Common myeloid progenitor, CD34-positive (primary cell): ENCODE data around the gene CDHR3.

Experiments used
- CTCF ChIA-PET: fragments of 350-600 bp; sonication (Branson Sonifier 250); formaldehyde crosslinking; loops from one replicate; lab custom pipeline; 2021; ENCODE audit warnings: antibody characterized with exemption; lab: Charles Lee
- POLR2A ChIA-PET: fragments of 350-600 bp; sonication (Branson Sonifier 250); formaldehyde crosslinking; loops from one replicate; lab custom pipeline; 2021; ENCODE audit warnings: antibody characterized with exemption; lab: Charles Lee
- DNase-seq, 3 donors: peaks; one replicate each; pipeline versions ENCODE4 v3.0.0 to v3.0.0-alpha.2; 2013
- H3K27ac ChIP-seq, 2 experiments: 1 replicate in 1 of 2; 2 replicates in 1 of 2; pipeline ENCODE4 v1.7.0; 2013; ENCODE audit warnings: inconsistent platforms in 2 of 2, low read length in 2 of 2, mild to moderate bottlenecking in 2 of 2, low read depth in 1 of 2, moderate library complexity in 1 of 2; ENCODE audit not compliant: severe bottlenecking in 2 of 2, insufficient read depth in 1 of 2, poor library complexity in 1 of 2
- H3K27me3 ChIP-seq, 5 experiments: replicated peaks in 2 of 5; 1 replicate in 3 of 5; 2 replicates in 2 of 5; pipeline versions ENCODE4 v1.6.1 to v1.7.0; 2013; ENCODE audit warnings: low read length in 4 of 5, mild to moderate bottlenecking in 2 of 5, moderate library complexity in 2 of 5, inconsistent platforms in 1 of 5; ENCODE audit not compliant: insufficient read depth in 5 of 5, control insufficient read depth in 4 of 5
- H3K36me3 ChIP-seq, 4 experiments: 1 replicate in 2 of 4; 2 replicates in 2 of 4; pipeline versions ENCODE4 v1.6.1 to v1.7.0; 2013; ENCODE audit warnings: low read length in 3 of 4, control low read depth in 1 of 4, mild to moderate bottlenecking in 1 of 4; ENCODE audit not compliant: control insufficient read depth in 4 of 4, insufficient read depth in 4 of 4
- H3K4me1 ChIP-seq, 4 experiments: 1 replicate in 3 of 4; 2 replicates in 1 of 4; pipeline versions ENCODE4 v1.6.1 to v1.7.1; 2013; ENCODE audit warnings: low read length in 3 of 4, mild to moderate bottlenecking in 3 of 4, control low read depth in 1 of 4, inconsistent platforms in 1 of 4, moderate library complexity in 1 of 4; ENCODE audit not compliant: control insufficient read depth in 4 of 4, insufficient read depth in 4 of 4; ENCODE audit errors: control extremely low read depth in 1 of 4
- H3K4me3 ChIP-seq, 7 experiments: 1 replicate in 4 of 7; 2 replicates in 3 of 7; pipeline versions ENCODE4 v1.5.1 to v1.7.0; 2013; ENCODE audit warnings: mild to moderate bottlenecking in 7 of 7, low read length in 6 of 7, moderate library complexity in 6 of 7, inconsistent platforms in 2 of 7, low read depth in 2 of 7, control low read depth in 1 of 7; ENCODE audit not compliant: insufficient read depth in 4 of 7, control insufficient read depth in 1 of 7; ENCODE audit errors: extremely low read depth in 1 of 7
- H3K9me3 ChIP-seq, 5 experiments: 1 replicate in 4 of 5; 2 replicates in 1 of 5; pipeline versions ENCODE4 v1.6.1 to v1.7.1; 2013; ENCODE audit warnings: low read length in 4 of 5, mild to moderate bottlenecking in 2 of 5, inconsistent platforms in 1 of 5, low read depth in 1 of 5, moderate library complexity in 1 of 5; ENCODE audit not compliant: control insufficient read depth in 4 of 5, insufficient read depth in 2 of 5; ENCODE audit errors: control extremely low read depth in 1 of 5
- WGBS: methylation state at CpG from one replicate; pipeline ENCODE4 v1.1.5; 2013; ENCODE audit not compliant: insufficient coverage; 5-methylcytosine and 5-hydroxymethylcytosine counted together

CDHR3 gene

GRCh38 chr7:105990727-105991453 lies 27.8 kb downstream of the CDHR3 start:
- POLR2A ChIA-PET = interaction anchor here (0.6 kb wide), 1 partner anchor 650 kb away, joined by 5 read pairs; no protein-coding TSS in a partner anchor
- no peak for DNase-seq
- Histone ChIP-seq H3K4me3 (no peak overlapping the region), H3K4me1 (peaks cover 2 to 18% (median 6%) of the 10 kb centered on the region in 4 experiments), H3K27ac (no peak overlapping the region), H3K9me3 (no peaks in the 10 kb centered on the region), H3K27me3 (peaks cover 0 to 17% (median 11%) of the 10 kb centered on the region in 5 experiments), H3K36me3 (no peaks in the 10 kb centered on the region)
- 100% methylated on average over 3 of the region's 5 CpGs for WGBS
- CTCF ChIA-PET = interaction anchor here (0.9 to 1.2 kb wide), 2 partner anchors 13 kb away, joined by 3 read pairs; no protein-coding TSS in a partner anchor

- H3K4me3 ChIP-seq = peak overlapping the region in 2 of 7 experiments; percentile 12 to 30
- peak; percentile 51 to 90 (median 79) for DNase-seq
- WGBS = 2% methylated on average over 7 of the region's 7 CpGs
- H3K27me3 ChIP-seq = peaks cover 0 to 20% (median 10%) of the 10 kb centered on the region in 5 experiments
- H3K27ac ChIP-seq = no peak overlapping the region
- peaks cover 2 to 18% (median 6%) of the 10 kb centered on the region in 4 experiments for H3K4me1 ChIP-seq
- CTCF ChIA-PET = interaction anchor here (0.6 to 1.5 kb wide), 4 partner anchors 15 to 79 kb away, joined by 3 to 5 read pairs (median 4); no protein-coding TSS in a partner anchor
- no peaks in the 10 kb centered on the region for H3K9me3 ChIP-seq
- POLR2A ChIA-PET = no interaction called here
- H3K36me3 ChIP-seq = no peaks in the 10 kb centered on the region
These were observed 29.8 kb downstream of the CDHR3 start for GRCh38 chr7:105992905-105993304.

GRCh38 chr7:105996860-105997737 lies 34.0 kb downstream of the CDHR3 start:
- Histone ChIP-seq H3K27ac (no peak overlapping the region), H3K27me3 (peaks cover 0 to 27% (median 11%) of the 10 kb centered on the region in 5 experiments), H3K4me1 (peaks cover 1 to 17% (median 5%) of the 10 kb centered on the region in 4 experiments), H3K4me3 (no peak overlapping the region), H3K36me3 (no peaks in the 10 kb centered on the region), H3K9me3 (no peaks in the 10 kb centered on the region)
- WGBS = 85% methylated on average over 4 of the region's 5 CpGs
- POLR2A ChIA-PET = no interaction called here
- CTCF ChIA-PET = interaction anchor here (1.0 to 1.3 kb wide), 3 partner anchors 9 to 44 kb away, joined by 3 read pairs; no protein-coding TSS in a partner anchor
- no peak for DNase-seq

GRCh38 chr7:105999256-105999655 lies 36.2 kb downstream of the CDHR3 start:
- DNase-seq = no peak
- ChIA-PET POLR2A (no interaction called here), CTCF (interaction anchor here (0.6 to 1.9 kb wide), 4 partner anchors 13 to 246 kb away, joined by 3 to 5 read pairs (median 4); no protein-coding TSS in a partner anchor)
- Histone ChIP-seq H3K9me3 (no peaks in the 10 kb centered on the region), H3K4me3 (no peak overlapping the region), H3K27me3 (peaks cover 0 to 30% (median 13%) of the 10 kb centered on the region in 5 experiments), H3K4me1 (no peaks in the 10 kb centered on the region), H3K36me3 (no peaks in the 10 kb centered on the region), H3K27ac (no peak overlapping the region)
- 96% methylated on average over 3 of the region's 5 CpGs for WGBS

- Histone ChIP-seq H3K36me3 (no peaks in the 10 kb centered on the region), H3K4me3 (no peak overlapping the region), H3K27me3 (peaks cover 0 to 31% (median 9%) of the 10 kb centered on the region in 5 experiments), H3K9me3 (peaks cover 0 to 8% (median under 1%) of the 10 kb centered on the region in 5 experiments), H3K4me1 (no peaks in the 10 kb centered on the region), H3K27ac (no peak overlapping the region)
- ChIA-PET CTCF (interaction anchor here (1.3 kb wide), 1 partner anchor 14 kb away, joined by 3 read pairs; no protein-coding TSS in a partner anchor), POLR2A (no interaction called here)
- 97% methylated on average over 7 of the region's 7 CpGs for WGBS
- no peak for DNase-seq
These were observed 38.1 kb downstream of the CDHR3 start for GRCh38 chr7:106001196-106001595.

GRCh38 chr7:106001886-106002285 lies 38.8 kb downstream of the CDHR3 start:
- 100% methylated on average over 1 of the region's 1 CpG for WGBS
- H3K27ac ChIP-seq = no peak overlapping the region
- no peaks in the 10 kb centered on the region for H3K36me3 ChIP-seq
- H3K4me3 ChIP-seq = no peak overlapping the region
- ChIA-PET POLR2A (no interaction called here), CTCF (no interaction called here)
- H3K9me3 ChIP-seq = peaks cover 0 to 9% (median 2%) of the 10 kb centered on the region in 5 experiments
- no peaks in the 10 kb centered on the region for H3K4me1 ChIP-seq
- no peak for DNase-seq
- H3K27me3 ChIP-seq = peaks cover 0 to 29% (median 9%) of the 10 kb centered on the region in 5 experiments
